Suppressor macrophage treated with lipopolysaccharide for 1 hour (primary cell): Measurements from ENCODE around the gene PPP2R3B.
A peak's percentile ranks its signal among the peaks of the same experiment; 100 is the strongest.
"Not testable (repeated sequence)": the region's sequence is repeated elsewhere in the genome, so short reads cannot be mapped to it uniquely, and the experiment has no call there.

ENCODE experiments used
- DNase-seq, 3 donors: peaks; one replicate each; pipeline ENCODE4 v3.0.0-alpha.2; 2020 to 2022

PPP2R3B gene

DNA sequence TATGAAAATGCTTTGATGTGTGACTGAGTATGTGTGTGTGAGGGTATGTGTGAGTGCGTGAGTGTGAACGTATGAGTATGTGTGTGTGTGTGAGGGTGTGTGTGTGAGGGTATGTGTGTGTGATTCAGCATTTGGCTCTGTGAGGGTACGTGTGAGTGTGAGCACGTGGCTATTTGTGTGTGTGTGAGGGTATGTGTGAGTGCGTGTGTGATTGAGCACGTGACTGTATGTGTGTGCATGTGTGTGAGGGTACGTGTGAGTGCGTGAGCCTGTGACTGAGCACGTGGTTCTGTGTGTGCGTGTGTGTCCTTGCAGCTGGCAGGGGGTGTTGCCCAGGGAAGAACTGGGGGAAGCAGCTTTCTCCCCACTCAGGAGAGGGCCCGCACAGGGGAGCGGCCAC is 16.1 kb upstream of the PPP2R3B start:
- DNase-seq: no peak

- no peak for DNase-seq
Measured at GRCh38 chrX:400258-400657, 13.6 kb upstream of the PPP2R3B start.

DNA sequence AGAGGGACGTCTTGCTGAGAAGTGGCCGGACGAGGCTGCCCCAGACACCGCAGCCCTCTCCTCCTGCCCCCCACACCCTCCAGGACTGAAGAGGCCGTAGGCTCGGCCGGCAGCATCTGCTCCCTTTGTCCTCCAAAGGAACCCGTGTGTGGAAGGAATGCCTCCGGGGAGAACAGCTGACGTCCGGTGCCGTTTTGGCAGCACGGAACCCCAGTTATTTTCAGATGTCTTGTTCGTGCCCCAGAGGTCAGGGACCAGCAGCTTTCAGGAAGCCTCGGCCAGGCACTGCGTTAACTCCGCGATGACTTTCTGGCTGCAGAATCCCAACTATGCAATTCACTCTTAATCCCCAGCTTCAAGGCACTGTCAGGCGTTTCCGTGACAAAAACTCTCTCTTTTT is 10.9 kb upstream of the PPP2R3B start:
- no peak for DNase-seq

- DNase-seq: no peak
Measured at GRCh38 chrX:394830-395229, 8.1 kb upstream of the PPP2R3B start.

DNA sequence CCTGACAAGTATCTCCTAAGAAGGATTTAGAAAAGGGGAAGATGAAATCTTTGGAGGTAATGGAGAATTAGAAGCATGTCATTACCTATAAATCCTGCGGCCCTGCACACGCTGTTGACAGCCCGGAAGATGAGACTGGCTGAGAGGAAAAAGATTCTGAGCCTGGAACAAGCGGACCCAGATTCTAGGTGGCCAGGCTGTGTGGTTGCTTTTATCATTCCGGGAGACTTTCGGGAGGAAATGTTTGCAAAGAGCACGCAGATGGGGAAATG is 5.8 kb upstream of the PPP2R3B start:
- no peak for DNase-seq

- no peak for DNase-seq
Measured at GRCh38 chrX:391717-392574, 5.2 kb upstream of the PPP2R3B start.

DNA sequence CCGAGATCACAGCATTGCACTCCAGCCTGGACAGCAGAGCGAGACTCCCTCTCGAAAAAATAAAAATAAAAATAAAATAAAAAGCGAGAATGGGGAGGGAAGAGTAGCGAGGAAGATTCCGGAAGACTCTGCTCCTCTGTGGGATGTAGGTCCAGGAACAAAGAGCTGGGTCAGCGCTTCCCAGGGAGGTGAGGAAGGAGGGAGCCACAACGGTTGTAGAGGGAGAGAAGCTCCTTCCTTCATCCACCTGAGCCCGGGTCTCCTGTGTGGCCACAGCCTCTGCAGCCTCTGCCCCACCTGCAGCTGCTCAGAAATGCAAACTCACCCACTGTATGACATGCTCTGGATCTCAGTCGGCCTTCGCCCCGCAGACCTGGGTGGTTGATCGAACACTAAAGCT is 3.8 kb upstream of the PPP2R3B start:
- DNase-seq: no peak

DNA sequence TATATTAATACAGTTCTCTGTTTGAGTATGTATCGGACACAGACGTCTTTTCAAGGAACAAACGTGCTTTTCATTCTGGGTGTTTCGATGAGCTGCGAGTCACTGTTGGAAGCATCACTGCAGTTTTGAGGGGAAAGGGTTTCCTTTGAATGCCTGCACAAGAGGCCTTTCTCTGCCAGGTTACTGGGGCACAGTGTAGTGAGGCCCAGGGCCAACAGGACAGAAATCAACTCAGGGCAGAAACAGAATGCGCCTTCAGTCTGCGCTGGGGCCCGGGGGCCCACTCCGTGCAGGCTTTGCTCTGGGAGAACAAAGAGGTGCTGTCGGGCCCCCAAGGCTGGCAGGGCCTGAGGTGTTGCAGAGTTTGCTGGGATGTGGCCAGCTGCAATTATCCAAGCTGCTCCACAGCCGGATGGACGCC is 2.3 kb upstream of the PPP2R3B start:
- DNase-seq: no peak

DNA sequence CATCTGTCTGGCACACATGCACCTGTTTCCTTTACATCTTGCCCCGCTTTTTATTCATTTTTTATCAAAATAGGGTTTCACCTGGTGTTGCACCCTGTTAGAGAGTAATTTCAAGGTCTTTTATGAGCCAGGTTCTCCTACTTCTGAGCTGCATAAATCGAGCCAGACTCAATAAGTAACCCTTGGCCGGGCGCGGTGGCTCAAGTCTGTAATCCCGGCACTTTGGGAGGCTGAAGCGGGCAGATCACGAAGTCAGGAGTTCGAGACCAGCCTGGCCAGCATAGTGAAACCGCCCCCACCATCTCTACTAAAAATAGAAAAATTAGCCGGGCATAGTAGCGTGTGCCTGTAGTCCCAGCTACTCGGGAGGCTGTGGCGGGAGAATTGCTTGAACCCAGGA is 1.0 kb upstream of the PPP2R3B start:
- no peak for DNase-seq

DNA sequence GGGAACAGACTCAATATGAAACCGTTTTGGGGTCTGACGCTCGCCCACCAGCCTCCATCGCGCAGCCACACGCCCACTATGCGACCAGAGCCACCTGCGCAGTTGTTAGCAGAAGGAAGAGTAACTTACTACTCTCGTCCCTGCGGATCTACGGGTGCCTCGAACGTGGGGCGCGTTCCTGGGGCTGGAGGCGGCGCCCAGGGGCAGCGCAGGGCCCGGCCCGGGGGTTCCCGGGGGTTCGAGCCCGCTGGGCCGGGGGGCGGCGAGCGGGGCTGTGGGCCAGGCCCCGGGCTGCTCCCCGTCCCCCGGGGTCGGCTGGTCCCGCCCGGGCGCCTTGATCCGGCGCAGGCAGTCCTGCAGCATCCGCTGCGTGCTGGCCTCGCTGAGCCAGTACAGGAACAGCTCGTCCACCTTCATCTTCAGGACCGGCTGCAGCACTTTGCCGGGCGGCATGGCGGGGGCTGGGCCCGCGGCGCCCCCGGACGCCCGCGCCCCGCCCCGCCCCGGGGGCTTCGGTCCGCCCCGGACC is 404 bp downstream of the PPP2R3B start:
- DNase-seq: peak in 1 of 3 donors; percentile 2

DNA sequence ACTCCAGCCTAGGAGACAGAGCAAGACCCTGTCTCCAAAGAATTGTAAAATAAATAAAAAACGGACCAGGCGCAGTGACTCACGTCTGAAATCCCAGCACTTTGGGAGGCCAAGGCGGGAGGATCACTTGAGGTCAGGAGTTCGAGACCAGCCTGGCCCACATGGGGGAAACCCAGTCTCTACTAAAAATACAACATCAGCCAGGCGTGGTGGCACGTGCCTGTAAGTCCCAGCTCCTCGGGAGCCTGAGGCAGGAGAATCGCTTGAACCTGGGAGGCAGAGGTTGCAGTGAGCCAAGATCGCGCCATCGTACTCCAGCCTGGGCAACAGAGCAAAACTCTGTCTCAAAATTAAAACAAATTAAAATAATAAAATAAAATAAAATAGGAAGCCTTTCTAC is 971 bp downstream of the PPP2R3B start:
- not testable (repeated sequence) for DNase-seq

GRCh38 chrX:384861-385260 is 1.8 kb downstream of the PPP2R3B start:
- DNase-seq: no peak

DNA sequence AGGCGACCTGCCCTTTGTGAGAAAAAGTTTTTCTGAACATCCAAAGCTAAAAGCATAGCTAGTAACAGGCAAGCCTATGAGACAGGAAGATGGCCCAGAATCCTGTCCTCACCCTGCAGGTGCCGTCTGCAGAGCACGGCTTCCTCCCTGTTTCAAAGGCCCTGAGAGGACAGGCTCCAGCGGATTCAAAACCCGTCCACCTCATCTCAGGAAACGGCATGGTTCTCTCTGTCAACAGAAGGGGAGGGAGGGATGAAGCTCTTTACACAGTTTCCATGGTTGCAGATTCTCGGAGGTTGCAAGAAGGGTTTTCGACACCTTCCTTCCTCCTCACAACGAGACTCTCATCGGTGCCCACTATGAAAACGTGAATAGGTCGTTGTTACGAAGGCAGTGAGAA is 8.3 kb downstream of the PPP2R3B start:
- DNase-seq: no peak

GRCh38 chrX:376206-376605 is 10.5 kb downstream of the PPP2R3B start:
- DNase-seq: not testable (repeated sequence)

GRCh38 chrX:375181-376036 is 11.3 kb downstream of the PPP2R3B start:
- no peak for DNase-seq

DNA sequence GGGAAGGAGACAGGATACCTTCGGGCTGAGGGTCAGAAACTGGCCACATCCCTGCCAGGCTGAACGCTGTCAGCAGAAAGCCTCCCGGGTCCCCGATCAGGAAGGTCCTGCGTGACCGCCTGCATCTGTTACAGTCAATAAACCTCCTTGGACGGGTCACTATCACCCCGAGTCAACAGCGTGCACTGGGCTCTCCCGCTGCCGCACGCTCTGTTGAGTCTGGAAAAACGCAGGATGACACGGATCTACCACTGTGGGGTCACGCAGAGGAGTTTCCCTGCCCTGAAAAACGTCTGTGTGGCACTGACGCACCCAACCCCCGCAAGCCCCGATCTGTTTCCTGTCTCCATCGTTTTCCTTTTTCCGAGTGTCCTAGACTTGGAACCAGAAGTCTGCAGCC is 12.1 kb downstream of the PPP2R3B start:
- DNase-seq: peak; percentile 11 to 37 (median 31)

DNA sequence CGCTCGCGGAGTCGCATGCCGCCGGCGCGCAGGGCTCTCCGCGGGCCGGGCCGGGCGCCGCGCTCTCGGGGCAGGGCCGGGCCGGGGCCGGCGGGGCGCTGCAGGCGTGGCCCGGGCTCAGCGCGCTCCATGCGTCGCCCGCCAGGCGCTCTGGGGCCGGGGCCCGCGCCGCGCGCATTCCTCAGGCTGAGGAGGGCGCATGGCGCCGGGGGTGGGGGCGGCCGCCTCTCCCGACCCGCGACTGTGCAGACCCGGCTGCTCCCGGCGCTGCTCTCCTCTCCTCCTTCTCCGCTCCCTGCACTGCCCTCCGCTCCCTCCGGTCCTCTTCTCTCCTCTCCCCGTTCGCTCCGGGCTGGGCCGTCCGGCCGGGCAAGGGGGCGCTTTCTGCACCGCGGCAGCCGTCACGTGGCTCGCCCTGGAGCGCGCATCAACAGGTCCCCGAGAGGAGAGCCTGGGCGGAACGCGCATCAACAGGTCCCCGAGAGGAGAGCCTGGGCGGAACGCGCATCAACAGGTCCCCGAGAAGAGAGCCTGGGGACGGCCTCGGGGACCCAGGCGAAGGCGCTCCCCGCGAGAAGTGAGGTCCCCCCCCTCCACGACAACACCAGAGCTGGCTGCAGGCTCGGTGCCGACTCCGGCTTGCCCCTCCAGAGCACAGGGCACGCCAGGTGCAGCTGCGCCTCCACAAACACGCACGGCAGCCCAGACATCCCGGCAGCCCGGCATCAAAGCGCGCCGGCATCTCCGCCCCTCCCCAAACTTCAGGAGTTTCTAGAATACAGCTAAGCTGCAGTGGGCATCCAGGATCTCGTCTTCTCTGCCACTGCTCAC is 12.9 kb downstream of the PPP2R3B start:
- no peak for DNase-seq

DNA sequence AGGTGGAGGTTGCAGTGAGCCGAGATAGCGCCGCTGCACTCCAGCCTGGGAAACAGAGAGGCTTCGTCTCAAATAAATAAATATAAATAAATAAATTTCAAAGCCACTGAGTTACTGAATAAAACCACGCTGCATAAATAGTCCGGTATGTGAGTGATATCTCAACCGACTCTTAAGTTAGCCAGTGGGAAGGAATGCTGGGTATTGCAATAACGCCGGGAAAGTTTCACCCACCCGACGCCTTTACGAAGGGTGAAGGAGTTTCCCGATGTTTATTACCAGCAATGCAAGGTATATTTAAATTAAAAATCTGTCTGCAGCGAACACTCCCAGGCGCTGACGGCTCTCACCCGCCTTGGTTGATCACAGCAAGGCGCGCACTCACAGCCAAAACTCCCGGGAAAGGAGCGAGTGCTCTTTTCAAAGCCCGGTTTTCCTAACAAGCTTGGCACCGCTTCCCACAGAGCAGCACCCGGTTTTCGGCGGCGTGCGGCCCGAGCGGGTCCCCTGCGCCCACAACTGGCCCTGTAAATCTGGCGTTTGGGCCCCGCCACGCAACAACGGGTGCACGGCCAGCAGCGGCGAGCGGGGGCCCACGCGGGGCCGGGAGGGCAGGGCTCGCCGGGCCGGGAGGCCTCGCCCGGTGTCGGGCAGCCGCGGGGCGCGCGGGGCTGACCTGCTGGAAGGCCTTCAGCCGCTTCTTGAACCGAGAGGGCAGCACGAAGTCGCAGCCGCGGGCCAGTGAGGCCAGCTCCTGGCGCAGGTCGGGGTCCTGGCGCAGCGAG is 13.7 kb downstream of the PPP2R3B start:
- no peak for DNase-seq

GRCh38 chrX:371907-372306 is 14.8 kb downstream of the PPP2R3B start:
- no peak for DNase-seq

DNA sequence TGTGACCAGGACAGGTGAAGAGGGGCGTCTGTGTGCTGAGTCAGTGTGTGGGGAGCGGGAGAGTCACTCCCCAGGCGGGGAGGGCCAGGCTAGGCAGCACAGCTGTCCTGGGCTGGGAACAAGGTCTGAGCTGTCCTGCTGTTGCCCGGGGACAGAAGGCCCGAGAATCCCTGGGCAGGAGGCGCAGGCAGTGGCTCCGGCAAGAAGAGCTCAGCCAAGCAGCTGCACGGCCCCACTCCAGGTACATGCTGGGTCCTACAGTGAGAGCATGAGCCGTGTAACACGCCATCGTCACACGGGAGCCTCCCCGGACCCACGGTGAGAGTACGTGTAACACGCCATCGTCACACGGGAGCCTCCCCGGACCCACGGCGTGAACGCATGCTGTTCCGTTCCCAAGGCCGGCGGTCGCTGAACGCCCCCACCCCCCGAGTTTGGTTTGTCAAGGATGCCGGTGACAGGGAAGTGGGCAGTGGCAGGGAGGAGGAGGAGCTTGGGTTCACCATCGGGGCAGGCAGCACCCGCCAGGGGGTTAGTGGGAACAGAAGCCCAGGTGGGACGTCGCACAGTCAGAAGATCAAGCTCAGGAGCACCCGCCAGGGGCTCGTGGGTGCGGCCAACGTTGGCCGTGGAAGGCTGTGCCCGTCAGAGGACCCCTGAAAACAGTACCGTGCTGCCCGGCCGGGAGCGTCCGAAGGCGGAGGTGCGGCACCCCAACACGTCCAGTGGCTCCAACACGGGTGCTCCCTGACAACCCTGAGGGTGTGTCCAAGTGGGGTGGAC is 15.6 kb downstream of the PPP2R3B start:
- no peak for DNase-seq

DNA sequence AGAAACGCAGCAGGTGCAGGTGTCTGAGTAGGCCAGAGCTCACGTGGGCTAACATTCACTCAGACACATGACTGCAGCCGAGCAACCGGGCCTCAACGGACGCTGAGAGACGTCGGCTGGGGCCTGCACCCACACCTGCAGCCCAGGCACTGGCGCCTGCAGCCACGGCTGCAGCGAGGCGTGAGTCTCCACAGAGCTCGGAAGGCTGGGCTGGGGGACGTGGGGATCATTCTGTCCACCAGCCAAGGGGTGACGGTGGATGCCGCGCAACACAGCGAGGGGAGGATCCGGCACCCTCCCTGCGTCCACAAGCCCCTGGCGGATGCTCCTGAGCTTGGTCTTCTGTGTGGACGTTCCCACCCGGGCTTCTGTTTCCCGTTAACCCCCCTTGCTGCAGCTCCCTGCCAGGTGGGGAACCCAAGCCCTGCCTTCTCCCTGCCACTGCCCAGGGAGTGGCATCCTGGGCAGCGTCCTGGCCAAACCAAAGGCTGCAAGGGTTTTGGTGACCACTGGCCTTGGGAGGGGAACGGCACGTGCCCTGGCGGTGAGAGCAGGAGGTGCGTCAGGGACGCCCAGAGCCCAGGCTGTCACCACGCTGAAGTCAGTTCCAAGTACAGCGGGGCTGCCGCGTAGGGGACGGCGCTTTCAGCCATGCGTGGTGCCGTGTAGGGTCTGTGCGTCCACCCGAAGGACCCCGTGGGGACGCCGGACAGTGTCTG is 16.3 kb downstream of the PPP2R3B start:
- DNase-seq: no peak
